Measurements from ENCODE around the gene CMYA5.

- no peak for TF ChIP-seq REST (IDR thresholded peaks at IDR 0.05; ENCODE audit: low read depth)
- TF ChIP-seq YY1 (IDR thresholded peaks at IDR 0.05; ENCODE audit: extremely low read depth, insufficient replicate concordance, low read depth, low read length), result no peak
- TF ChIP-seq POLR2A (IDR thresholded peaks at IDR 0.05; ENCODE audit: borderline replicate concordance, extremely low read depth, insufficient read depth, insufficient read length), result no peak
- TF ChIP-seq SIN3A (IDR thresholded peaks at IDR 0.05; ENCODE audit: low read depth), result no peak
- TF ChIP-seq CTCF (IDR thresholded peaks at IDR 0.05 in 2 of 3, conservative IDR thresholded peaks at IDR 0.05 in 1 of 3; ENCODE audit: borderline replicate concordance in 1 of 3, insufficient read depth in 1 of 3, low read depth in 2 of 3, low read length in 2 of 3), result no peak
- no peak for TF ChIP-seq ELF1 (IDR thresholded peaks at IDR 0.05; ENCODE audit: borderline replicate concordance, low read depth)
Measured at GRCh38 chr5:79746642-79747569, 57.3 kb downstream of the CMYA5 start.

Data from HCT116 (cell line).